DMS114 treated with DMSO at 0.1 percent for 48 hours (cell line): ENCODE measurements around the gene KMT5C.

Experiments
- DNase-seq: peaks from one replicate; lab custom pipeline; 2025; ENCODE audit not compliant: unreplicated experiment; lab: John Stamatoyannopoulos, UW

Gene KMT5C

GRCh38 chr19:55366790-55367189 lies 27.1 kb downstream of the KMT5C start:
- no peak for DNase-seq

GRCh38 chr19:55368106-55368505 lies 28.4 kb downstream of the KMT5C start:
- DNase-seq: no peak

- no peak for DNase-seq
Measured at GRCh38 chr19:55368701-55369563, 29.3 kb downstream of the KMT5C start.

GRCh38 chr19:55369653-55370304 lies 30.1 kb downstream of the KMT5C start:
- peak; percentile 45 for DNase-seq

GRCh38 chr19:55370305-55370988 lies 30.8 kb downstream of the KMT5C start, which contains the start of gene IL11:
Gene IL11, minus strand, starts transcription at chr19:55370463. Its CDS starts 153 bp downstream, at chr19:55370310.
- no peak for DNase-seq

- DNase-seq: no peak
Measured at GRCh38 chr19:55372316-55373081, 32.8 kb downstream of the KMT5C start.

- no peak for DNase-seq
Measured at GRCh38 chr19:55373306-55373992, 33.8 kb downstream of the KMT5C start.

GRCh38 chr19:55373993-55374757 lies 34.5 kb downstream of the KMT5C start:
- DNase-seq: no peak

GRCh38 chr19:55376241-55376933 lies 36.7 kb downstream of the KMT5C start, which contains the start of gene TMEM190:
Gene TMEM190, plus strand, starts transcription at chr19:55376826. Its CDS starts 28 bp downstream, at chr19:55376854.
- DNase-seq: no peak

GRCh38 chr19:55377356-55378131 lies 37.9 kb downstream of the KMT5C start:
- no peak for DNase-seq

GRCh38 chr19:55379174-55379573 lies 39.5 kb downstream of the KMT5C start:
- DNase-seq: no peak

GRCh38 chr19:55382013-55382412 lies 42.3 kb downstream of the KMT5C start:
- DNase-seq: no peak

GRCh38 chr19:55382522-55383054 lies 42.9 kb downstream of the KMT5C start:
- no peak for DNase-seq

GRCh38 chr19:55383279-55384130 lies 43.8 kb downstream of the KMT5C start:
- DNase-seq: peak; percentile 59

GRCh38 chr19:55384131-55384919 lies 44.6 kb downstream of the KMT5C start, which contains the start of gene TMEM238:
Gene TMEM238, minus strand, starts transcription at chr19:55384292. Its CDS starts 33 bp downstream, at chr19:55384259.
- DNase-seq: no peak
